Upper lobe of right lung (tissue), 1 donor: ENCODE data around the gene ZMYM2. TPM values are rescaled to one million over a fixed set of nuclear protein-coding genes. Genes with fewer than 3 reads are reported as not detected.

ENCODE experiments used
- ATAC-seq: fragments of 200-7000 bp; cut with Tn5 transposase; one replicate; pipeline ENCODE4 v1.9.1; 2020; ENCODE audit warnings: mild to moderate bottlenecking, moderate library complexity
- DNase-seq: peaks from one replicate; pipeline ENCODE4 v3.0.0-alpha.2; 2020
- H3K27ac ChIP-seq: fragments of 200-600 bp; one replicate; pipeline ENCODE4 v1.8.0; 2022
- H3K27me3 ChIP-seq: fragments of 200-600 bp; one replicate; pipeline ENCODE4 v1.8.0; 2022; ENCODE audit warnings: mild to moderate bottlenecking
- H3K36me3 ChIP-seq: fragments of 200-600 bp; one replicate; pipeline ENCODE4 v1.8.0; 2022
- H3K4me1 ChIP-seq: fragments of 200-600 bp; one replicate; pipeline ENCODE4 v1.8.0; 2022
- H3K4me3 ChIP-seq: fragments of 200-600 bp; one replicate; pipeline ENCODE4 v1.8.0; 2022; ENCODE audit warnings: mild to moderate bottlenecking
- H3K9me3 ChIP-seq: fragments of 200-600 bp; one replicate; pipeline ENCODE4 v1.8.0; 2022
- intact Hi-C: fragments of 100-400 bp; cut with DNase I; formaldehyde crosslinking; loops from one replicate; pipeline ENCODE4 v1.11.0; 2022
- total RNA-seq: library from RNA; stranded (reverse); fragmentation: NEBNext Ultra II Directional; extraction: Animal tissue kit (Norgen Biotek cat#: 25700); gene quantifications from one replicate; pipeline ENCODE4 v1.2.1, GENCODE V29; 2021
- TF ChIP-seq, protein P1 (sequence below): fragments of 200-600 bp; IDR thresholded peaks from one replicate; pipeline ENCODE4 v1.8.0; 2022; ENCODE audit warnings: antibody characterized with exemption
- donor health status: DM: no; HTN: yes; CAD: no; lungs with severe emphysema.

Gene ZMYM2
- total RNA-seq, 1 donor from 2014 or later = 64.3 TPM

DNA sequence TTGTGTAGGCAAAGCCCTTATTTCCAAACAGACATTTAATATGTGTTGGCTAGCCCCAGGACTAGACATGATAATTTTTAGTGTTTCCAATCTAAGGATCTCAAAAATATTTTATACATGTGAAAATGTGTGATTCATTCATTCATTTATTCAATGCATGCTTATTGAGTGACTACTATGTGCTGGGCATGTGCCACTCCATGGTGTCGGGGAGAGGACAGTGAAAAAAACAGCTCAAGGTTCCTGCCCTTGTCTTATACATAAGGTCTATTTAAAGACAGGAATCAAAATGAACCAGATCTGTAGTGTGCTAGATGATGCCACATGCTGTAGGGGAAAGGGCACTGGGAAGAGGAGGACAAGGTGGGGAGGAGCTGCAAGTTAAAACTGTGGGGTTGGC is 165.8 kb downstream of the ZMYM2 start:
- no peak for ATAC-seq
- H3K27me3 ChIP-seq = peaks cover 16% of the 10 kb centered on the region
- no peak overlapping the region for H3K27ac ChIP-seq
- peaks cover 9% of the 10 kb centered on the region for H3K4me1 ChIP-seq
- TF ChIP-seq, protein P1, sequence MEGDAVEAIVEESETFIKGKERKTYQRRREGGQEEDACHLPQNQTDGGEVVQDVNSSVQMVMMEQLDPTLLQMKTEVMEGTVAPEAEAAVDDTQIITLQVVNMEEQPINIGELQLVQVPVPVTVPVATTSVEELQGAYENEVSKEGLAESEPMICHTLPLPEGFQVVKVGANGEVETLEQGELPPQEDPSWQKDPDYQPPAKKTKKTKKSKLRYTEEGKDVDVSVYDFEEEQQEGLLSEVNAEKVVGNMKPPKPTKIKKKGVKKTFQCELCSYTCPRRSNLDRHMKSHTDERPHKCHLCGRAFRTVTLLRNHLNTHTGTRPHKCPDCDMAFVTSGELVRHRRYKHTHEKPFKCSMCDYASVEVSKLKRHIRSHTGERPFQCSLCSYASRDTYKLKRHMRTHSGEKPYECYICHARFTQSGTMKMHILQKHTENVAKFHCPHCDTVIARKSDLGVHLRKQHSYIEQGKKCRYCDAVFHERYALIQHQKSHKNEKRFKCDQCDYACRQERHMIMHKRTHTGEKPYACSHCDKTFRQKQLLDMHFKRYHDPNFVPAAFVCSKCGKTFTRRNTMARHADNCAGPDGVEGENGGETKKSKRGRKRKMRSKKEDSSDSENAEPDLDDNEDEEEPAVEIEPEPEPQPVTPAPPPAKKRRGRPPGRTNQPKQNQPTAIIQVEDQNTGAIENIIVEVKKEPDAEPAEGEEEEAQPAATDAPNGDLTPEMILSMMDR = no peak
- intact Hi-C loops = no loop called here
- no peaks in the 10 kb centered on the region for H3K9me3 ChIP-seq
- no peaks in the 10 kb centered on the region for H3K36me3 ChIP-seq
- no peak for DNase-seq
- no peak overlapping the region for H3K4me3 ChIP-seq

DNA sequence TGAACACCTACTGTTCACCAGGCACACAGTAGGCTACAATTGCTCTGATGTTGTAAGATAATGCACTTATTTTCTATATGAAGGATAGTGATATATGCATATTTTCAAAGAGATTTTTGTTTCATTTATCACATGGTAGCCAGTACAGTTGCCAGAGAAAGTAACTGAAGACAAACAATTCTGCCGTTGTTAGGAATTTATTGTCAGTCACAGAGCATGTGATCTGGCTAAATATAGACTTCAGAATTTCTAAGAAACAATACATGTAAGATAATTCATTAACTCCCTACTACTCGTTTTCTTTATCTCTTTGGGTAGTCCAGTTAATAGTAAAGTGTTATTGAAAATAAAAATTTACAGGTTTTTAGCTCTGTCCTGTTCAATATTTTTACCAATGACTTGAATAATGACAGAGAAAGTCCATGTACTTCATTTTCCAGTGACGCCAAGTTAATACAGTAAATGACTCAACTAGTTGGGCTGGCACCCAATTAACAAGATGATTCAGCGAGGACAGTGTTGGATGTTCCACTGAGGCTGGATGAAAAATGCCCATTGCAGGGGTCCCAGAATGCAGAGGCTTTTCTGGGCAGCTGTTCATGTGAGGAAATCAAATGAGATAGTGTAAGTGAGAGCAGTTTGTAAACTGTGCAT is 166.7 kb downstream of the ZMYM2 start:
- Histone ChIP-seq H3K27me3 (peaks cover 22% of the 10 kb centered on the region), H3K36me3 (no peaks in the 10 kb centered on the region), H3K27ac (no peak overlapping the region), H3K4me3 (no peak overlapping the region), H3K4me1 (peaks cover 9% of the 10 kb centered on the region), H3K9me3 (no peaks in the 10 kb centered on the region)
- DNase-seq (no peak), ATAC-seq (no peak)
- intact Hi-C loops = no loop called here
- TF ChIP-seq, protein P1 = no peak

DNA sequence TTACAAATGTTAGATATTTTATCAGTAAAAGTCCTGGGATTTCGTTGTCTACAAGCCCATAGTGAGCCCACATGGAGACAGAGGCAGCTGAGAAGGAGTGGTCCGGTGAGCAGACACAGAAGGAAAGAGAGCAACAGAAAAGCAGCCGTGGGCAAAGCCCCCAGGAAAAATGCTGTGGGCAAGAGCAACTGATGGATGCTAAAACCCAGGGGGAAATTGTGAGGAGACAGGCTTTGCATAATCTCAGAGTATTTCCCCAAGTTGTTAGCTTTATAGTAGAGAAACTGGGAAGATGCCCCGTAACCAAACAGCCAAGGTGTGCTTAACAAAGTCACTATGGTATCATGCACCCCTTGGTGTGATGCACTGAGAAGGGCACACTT is 167.2 kb downstream of the ZMYM2 start:
- intact Hi-C loops = no loop called here
- no peaks in the 10 kb centered on the region for H3K9me3 ChIP-seq
- TF ChIP-seq, protein P1 = no peak
- H3K4me1 ChIP-seq = peaks cover 9% of the 10 kb centered on the region
- H3K27ac ChIP-seq = no peak overlapping the region
- no peaks in the 10 kb centered on the region for H3K36me3 ChIP-seq
- DNase-seq = no peak
- H3K27me3 ChIP-seq = peaks cover 24% of the 10 kb centered on the region
- no peak overlapping the region for H3K4me3 ChIP-seq
- no peak for ATAC-seq

DNA sequence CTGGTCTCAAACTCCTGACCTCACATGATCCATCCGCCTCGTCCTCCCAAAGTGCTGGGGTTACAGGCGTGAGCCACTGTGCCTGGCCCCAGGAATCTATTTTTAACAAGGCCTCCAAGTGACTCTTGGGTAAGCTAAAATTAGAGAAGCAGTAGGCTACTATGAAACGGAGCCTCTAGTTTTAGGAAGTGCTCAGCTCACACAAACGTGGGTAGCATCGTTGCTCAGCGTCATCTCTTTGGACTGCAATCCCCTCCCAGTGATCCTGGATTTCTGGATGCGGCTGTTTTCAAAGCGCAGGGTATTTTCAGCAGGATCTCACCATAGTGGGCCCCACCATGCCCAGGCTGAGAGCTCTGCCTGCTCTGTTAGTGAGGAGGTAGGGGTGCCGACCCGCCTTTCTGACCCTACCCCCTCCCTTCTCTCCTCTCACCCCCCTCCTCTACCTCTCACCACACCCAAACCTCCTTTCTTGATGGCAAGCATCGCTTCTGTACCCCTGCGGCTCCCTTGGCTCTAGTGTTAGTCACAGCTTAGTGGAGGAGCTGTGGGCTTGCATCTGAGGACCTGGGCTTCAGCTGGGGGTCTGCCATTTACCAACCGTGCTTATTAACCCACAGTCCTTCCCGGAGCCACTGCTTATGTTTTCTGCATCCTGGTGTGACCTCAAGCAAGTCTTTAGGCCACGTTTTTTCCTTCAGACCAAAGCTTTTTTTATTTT is 168.2 kb downstream of the ZMYM2 start:
- intact Hi-C loops = no loop called here
- peaks cover 9% of the 10 kb centered on the region for H3K4me1 ChIP-seq
- no peak for DNase-seq
- no peaks in the 10 kb centered on the region for H3K36me3 ChIP-seq
- peaks cover 24% of the 10 kb centered on the region for H3K27me3 ChIP-seq
- no peak for ATAC-seq
- H3K9me3 ChIP-seq = no peaks in the 10 kb centered on the region
- no peak overlapping the region for H3K27ac ChIP-seq
- no peak overlapping the region for H3K4me3 ChIP-seq
- TF ChIP-seq, protein P1 = no peak

DNA sequence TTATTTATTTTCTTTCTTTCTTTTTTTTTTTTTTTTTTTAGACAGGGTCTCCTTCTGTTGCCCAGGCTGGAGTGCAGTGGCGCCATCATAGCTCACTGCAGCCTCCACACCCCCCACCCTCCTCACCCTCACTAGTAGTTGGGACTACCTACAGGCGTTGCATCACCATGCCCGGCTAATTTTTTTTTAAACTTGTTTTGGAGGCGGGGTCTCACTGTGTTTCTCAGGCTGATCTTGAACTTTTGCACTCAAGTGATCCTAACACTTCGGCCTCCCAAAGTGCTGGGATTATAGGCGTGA is 168.7 kb downstream of the ZMYM2 start:
- H3K9me3 ChIP-seq = no peaks in the 10 kb centered on the region
- H3K27ac ChIP-seq = peak overlapping the region; percentile 84
- no peak for DNase-seq
- TF ChIP-seq, protein P1 = no peak
- peaks cover 9% of the 10 kb centered on the region for H3K4me1 ChIP-seq
- H3K27me3 ChIP-seq = peaks cover 24% of the 10 kb centered on the region
- intact Hi-C loops = no loop called here
- ATAC-seq = peak; percentile 46
- H3K4me3 ChIP-seq = peak overlapping the region; percentile 67
- H3K36me3 ChIP-seq = no peaks in the 10 kb centered on the region
